Measurements from ENCODE around the gene SPSB1. TPM values are rescaled to one million over a fixed set of nuclear protein-coding genes. Genes with fewer than 3 reads are reported as not detected.

The SPSB1 gene
- total RNA-seq, 1 experiment from 2014 or later = 4.3 TPM

- TF ChIP-seq SP1 (CRISPR knock-in tag; conservative IDR thresholded peaks at IDR 0.05) (no peak), SMAD4 (CRISPR knock-in tag; IDR thresholded peaks at IDR 0.05) (no peak)
Measured at GRCh38 chr1:9355503-9355902, 62.8 kb downstream of the SPSB1 start (continued).

- POLR2A ChIA-PET = no interaction called here
- Mint-ChIP-seq H3K4me1 (no peaks in the 10 kb centered on the region), H3K9me3 (peaks cover 4% of the 10 kb centered on the region), H3K27me3 (ENCODE audit: low read depth) (no peaks in the 10 kb centered on the region), H3K36me3 (no peaks in the 10 kb centered on the region), H3K4me3 (no peak overlapping the region), H3K27ac (no peak overlapping the region)
- DNase-seq (ENCODE audit: low spot score) (no peak), ATAC-seq (no peak)
- CTCF ChIA-PET = interaction anchor here (1.0 kb wide), 1 partner anchor 67 kb away, joined by 3 read pairs; no protein-coding TSS in a partner anchor
- TF ChIP-seq ETV6 (CRISPR knock-in tag; IDR thresholded peaks at IDR 0.05) (no peak), HMGA2 (CRISPR knock-in tag; IDR thresholded peaks at IDR 0.05) (no peak), ZNF416 (CRISPR knock-in tag; IDR thresholded peaks at IDR 0.05) (no peak), KAT7 (CRISPR knock-in tag; IDR thresholded peaks at IDR 0.05; ENCODE audit: borderline replicate concordance) (no peak), ATF3 (CRISPR knock-in tag; conservative IDR thresholded peaks at IDR 0.05) (no peak), CTCF (IDR thresholded peaks at IDR 0.05) (no peak), CBFB (CRISPR knock-in tag; IDR thresholded peaks at IDR 0.05; ENCODE audit: low read depth) (no peak), CDX4 (CRISPR knock-in tag; IDR thresholded peaks at IDR 0.05; ENCODE audit: borderline replicate concordance) (no peak), ZNF396 (CRISPR knock-in tag; IDR thresholded peaks at IDR 0.05; ENCODE audit: borderline replicate concordance) (no peak), MYBL2 (CRISPR knock-in tag; IDR thresholded peaks at IDR 0.05) (no peak), STAT6 (CRISPR knock-in tag; conservative IDR thresholded peaks at IDR 0.05; ENCODE audit: low read depth) (no peak), FOXP1 (CRISPR knock-in tag; IDR thresholded peaks at IDR 0.05; ENCODE audit: borderline replicate concordance) (no peak), NFATC4 (CRISPR knock-in tag; IDR thresholded peaks at IDR 0.05) (no peak), GRHL2 (CRISPR knock-in tag; IDR thresholded peaks at IDR 0.05; ENCODE audit: insufficient replicate concordance, severe bottlenecking) (no peak), ZNF425 (CRISPR knock-in tag; conservative IDR thresholded peaks at IDR 0.05) (no peak), ESRRA (CRISPR knock-in tag; IDR thresholded peaks at IDR 0.05; ENCODE audit: borderline replicate concordance) (no peak), EMX1 (CRISPR knock-in tag; IDR thresholded peaks at IDR 0.05) (no peak), ATF2 (CRISPR knock-in tag; IDR thresholded peaks at IDR 0.05; ENCODE audit: borderline replicate concordance, low read depth) (no peak), MXD4 (CRISPR knock-in tag; IDR thresholded peaks at IDR 0.05; ENCODE audit: borderline replicate concordance) (no peak)
Measured at GRCh38 chr1:9356021-9356420, 63.3 kb downstream of the SPSB1 start.
